CD1c-positive myeloid dendritic cell (primary cell): ENCODE results near the gene BMPR1A.
"Not testable (repeated sequence)": the region's sequence is repeated elsewhere in the genome, so short reads cannot be mapped to it uniquely, and the experiment has no call there.

Experiments
- DNase-seq: peaks from one replicate; pipeline ENCODE4 v3.0.0-alpha.2; 2016; ENCODE audit errors: extremely low spot score

BMPR1A gene

DNA sequence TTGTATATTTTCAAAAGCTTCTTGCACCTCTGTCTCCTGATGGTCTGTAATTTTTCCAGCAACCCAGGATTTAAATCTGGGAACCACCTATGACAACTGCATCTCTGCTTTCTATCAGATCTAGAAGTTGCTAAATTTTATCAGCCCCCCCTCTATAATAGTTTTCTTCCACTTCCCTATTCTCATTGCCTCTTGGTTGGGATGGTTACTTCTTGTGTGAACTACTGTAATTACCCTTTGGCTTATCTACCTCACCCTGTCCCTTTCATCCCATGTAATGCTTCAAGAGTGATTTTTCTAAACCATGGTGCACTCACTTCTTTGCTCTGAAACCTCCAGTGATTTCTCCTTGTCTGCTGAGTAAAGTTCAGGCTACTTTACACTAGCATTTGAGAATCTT, 92.3 kb downstream of the BMPR1A start:
- DNase-seq, result no peak

DNA sequence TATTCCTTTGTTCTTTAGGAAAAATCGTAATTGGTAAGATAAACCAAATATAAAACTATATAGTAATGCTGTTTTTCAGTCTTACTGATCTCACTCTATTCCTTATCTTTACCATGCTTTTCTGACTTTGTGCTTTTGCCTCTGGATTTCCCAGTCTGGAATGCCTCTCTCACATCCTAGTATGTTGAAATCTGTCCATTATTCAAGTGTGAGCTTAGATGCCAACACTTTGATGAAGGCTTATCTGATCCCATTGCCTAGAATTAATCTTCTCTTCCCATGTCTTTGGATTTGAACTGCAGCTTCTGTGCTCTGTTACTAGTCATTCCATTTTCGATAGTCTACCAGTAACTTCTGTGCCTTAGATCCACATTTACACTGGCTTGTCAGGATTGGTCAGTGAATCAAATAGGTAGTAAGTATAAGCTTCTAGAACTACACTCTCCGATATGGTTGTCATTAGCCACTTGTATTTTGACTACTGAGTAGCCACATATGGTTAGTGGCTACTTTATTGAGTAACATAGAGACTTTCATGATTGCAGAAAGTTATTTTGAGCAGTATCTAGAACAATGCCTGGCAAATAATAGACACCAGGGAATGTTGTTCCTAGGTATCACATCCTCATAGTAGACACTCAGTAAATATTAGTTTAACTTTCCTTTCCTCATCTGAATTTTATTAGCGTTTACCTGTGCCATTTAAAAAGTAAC, 92.9 kb downstream of the BMPR1A start:
- no peak for DNase-seq

DNA sequence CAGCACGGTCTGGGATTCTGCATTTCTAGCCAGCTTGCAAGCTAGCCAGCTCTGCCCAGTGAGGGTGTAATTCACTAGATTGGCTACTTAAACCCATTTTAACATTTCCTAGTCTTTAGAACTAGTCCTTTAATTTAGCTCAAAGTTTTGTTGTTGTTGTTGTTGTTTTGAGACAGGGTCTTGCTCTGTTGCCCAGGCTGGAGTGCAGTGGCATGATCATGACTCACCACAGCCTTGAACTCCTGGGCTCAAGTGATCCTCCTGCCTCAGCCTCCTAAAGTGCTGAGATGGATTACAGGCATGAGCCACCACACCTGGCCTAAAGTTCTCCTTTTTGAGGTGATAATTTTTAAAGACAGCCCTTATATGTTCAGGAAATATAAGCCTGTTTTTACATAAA, 94.1 kb downstream of the BMPR1A start:
- no peak for DNase-seq

DNA sequence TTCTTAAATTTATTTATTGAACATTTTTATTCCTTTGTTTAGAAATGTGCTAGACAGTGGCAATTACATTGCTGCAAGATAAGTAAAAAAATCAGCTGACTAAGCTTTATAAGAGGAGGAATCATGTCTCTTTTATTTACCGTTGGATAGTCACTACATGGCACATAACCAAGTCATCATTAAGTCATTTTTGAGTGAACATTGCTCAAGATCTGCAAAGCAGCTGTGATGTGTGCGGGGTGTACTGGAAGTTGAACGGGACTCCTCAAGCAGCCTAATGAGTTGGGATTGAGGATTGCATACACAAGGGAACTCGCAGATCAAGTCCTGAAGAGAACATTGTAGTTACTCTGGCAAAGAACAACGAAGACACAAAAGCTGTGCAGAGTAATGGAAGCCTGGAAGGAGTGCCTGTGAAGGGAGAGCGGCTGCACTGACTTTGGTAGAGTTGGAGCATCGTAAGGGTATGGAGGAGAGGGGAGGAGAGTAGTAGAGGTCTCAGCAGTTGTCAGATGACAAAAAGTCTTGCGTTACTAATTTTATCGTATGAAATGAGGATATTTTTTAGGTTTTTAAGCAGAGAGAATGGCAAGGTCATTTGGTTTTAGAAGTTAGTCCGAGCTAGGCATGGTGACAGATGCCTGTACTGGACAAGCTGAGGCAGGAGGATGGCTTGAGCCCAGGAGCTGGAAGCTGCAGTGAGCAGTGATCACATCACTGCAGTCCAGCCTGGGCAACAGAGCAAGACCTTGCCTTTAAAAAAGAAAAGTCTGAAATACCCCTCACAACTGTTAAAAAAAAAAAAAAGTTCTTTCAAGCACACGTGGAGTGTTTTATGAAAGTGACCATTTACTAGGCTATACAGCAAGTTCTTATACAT, 95.1 kb downstream of the BMPR1A start:
- no peak for DNase-seq

DNA sequence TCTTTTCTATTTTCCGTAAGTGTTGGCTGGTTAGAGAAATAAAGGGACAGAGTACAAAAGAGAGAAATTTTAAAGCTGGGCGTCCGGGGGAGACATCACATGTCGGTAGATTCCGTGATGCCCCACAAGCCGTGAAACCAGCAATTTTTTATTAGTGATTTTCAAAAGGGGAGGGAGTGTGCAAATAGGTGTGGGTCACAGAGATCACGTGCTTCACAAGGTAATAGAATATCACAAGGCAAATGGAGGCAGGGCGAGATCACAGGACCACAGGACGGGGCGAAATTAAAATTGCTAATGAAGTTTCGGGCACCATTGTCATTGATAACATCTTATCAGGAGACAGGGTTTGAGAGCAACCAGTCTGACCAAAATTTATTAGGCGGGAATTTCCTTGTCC, 97.2 kb downstream of the BMPR1A start:
- not testable (repeated sequence) for DNase-seq

DNA sequence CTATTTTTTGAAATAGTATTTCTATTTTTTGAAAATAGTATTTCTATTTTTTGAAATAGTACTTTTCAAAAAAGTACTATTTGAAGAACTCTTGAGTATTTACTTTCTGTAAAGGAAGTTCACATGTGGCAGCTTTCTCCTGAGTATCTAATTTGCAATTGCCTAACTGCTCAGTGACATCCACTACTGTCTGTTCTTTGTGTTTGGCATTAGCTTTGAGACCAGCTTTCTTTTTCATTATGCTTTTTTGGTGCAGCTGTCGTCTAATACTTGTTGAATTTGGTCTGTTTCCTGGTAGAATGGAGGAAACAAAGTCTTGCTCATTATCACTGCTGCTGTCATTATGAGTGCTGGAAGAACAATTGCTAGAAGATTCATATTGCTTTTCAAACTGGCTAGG, 99.1 kb downstream of the BMPR1A start:
- no peak for DNase-seq

DNA sequence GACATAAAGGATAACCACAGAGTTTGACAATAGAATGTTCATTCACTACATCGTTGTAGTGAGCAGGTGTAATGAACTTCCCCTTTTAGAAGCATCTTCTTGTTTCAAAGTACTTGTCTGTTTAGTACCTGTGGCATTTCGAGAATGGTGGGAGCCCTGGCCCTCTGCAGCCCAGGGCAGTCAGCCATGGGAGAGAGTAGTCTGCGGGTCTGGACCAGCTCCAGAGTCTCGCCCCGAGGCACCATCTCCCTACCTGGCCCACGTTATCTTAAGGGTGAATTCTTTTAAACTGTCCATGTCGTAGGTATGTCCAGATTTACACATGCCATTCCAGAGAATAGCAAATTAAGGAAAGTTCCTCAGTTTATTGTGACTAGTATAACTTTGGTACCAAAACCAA, 99.7 kb downstream of the BMPR1A start:
- no peak for DNase-seq

DNA sequence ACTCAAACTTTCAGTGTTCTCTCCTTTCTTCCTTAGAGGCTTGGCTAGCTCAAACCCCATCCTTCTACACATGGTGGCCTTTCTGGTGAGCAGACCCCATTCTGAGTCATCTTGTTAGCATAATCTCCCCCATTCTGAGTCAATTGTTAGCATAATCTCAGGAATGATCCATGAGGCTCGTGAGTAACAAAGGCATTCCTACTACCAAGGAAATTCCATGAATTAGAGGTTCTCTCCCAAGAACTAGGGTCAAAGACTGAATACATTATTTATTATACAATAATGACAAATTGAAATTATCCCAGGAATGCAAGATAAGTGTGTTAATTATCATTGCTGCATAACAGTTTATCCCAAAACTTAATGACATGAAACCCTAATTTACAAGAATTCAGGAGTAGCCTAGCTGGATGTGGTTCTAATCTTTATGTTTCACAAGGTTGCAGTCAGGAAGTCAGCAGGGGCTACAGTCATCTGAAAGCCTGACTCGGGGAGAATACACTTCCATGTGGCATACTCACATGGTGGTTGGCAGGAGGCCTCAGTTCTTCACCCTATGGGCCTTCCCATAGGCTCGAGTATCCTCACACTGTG, 100.8 kb downstream of the BMPR1A start:
- DNase-seq, result no peak

DNA sequence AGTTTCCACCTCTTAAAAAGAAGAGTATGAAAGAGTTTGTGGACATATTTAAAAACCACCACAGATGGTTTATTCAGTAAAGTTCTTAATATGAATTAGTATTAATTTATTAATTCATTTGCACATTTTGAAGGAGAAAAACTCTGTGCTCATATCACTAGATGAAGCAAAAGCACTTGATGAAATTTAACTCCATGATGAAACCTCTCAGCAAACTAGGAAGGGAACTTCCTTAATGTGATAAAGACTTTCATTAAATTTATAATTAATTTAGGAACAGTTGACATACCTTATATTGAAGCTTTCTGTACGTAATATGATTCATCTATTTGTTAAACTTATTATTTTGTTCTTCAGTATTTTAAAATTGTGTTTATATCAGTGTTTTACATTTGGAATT, 101.6 kb downstream of the BMPR1A start:
- DNase-seq, result no peak

DNA sequence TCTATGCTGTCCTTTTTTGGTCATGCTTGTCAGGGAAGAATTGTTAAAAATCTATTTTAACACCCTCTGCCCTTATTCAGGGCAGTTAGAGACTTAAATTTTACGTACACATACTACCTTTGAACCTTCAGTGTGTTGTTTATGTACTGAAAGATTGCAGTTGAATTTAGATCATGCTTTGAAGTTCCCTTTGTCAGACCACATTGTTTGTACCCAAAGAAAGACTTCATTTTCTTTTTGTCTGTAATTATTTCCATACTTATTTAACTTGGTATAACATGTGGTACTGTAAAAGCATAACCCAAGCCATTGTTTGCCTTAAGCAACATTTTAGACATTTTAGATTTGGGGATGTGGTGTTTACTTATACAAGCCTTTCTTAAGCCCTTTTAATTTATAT, 104.9 kb downstream of the BMPR1A start:
- no peak for DNase-seq

DNA sequence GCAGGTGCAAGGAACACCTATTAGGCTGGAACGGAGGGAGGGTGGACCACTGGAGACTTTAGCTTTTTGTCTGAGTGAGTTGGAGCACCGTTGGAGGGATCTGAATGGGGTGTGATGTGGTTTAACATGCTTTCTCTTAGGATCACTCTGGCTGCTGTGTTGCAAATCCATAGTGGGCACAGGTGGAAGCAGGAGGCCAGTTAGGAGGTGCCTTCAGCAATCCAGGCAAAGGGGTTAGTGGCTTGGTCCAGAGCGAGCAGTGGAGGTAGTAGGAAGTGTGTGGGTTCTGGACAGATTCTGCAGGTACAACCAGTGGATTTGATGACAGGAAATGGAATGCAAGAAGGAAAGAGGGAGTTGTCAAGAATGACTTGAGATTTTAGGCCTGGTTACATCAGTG, 106.0 kb downstream of the BMPR1A start:
- DNase-seq, result no peak

DNA sequence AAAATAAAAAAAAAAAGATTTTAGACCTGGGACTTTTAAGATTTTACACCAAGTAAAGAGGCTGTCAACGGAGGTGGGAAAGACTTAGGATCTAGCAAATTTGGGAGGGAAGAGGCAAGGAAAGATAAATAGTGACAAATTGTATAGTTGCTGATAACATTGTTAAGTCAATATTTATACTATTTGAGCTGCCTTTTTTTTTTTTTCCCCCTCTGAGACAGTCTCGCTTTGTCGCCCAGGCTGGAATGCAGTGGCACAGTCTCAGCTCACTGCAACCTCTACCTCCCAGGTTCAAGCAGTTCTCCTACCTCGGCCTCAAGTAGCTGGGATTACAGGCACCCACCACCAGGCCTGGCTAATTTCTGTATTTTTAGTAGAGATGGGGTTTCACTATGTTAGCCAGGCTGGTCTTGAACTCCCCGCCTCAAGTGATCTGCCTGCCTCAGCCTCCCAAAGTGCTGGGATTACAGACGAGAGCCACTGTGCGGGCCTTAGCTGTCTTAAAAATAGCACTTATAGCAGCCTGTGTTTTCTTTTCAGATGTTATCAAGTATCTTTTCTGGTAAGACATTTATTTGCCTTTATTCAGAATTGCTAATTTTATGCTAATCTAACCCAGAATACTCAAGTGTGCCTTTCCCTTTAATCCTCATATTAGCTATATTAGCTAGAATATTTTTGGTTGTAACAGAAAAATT, 106.5 kb downstream of the BMPR1A start:
- DNase-seq, result no peak

DNA sequence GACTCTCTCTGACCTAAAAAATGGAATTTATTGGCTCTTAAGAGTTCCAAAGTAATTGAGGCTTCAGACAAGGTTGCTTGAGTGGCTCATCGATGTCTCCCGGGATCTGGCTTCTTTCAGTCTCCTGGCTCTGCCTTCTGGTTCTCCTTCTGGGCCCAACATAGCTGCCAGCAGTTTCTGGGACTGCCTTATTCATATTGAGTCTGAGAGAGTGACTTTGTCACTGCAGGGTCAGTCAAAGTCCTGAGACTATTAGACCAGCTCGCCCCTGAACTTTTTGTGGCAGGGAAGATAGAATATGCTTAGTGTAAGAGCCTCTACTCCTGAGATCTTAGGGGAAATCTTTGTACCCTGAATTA, 107.0 kb downstream of the BMPR1A start:
- DNase-seq, result no peak

DNA sequence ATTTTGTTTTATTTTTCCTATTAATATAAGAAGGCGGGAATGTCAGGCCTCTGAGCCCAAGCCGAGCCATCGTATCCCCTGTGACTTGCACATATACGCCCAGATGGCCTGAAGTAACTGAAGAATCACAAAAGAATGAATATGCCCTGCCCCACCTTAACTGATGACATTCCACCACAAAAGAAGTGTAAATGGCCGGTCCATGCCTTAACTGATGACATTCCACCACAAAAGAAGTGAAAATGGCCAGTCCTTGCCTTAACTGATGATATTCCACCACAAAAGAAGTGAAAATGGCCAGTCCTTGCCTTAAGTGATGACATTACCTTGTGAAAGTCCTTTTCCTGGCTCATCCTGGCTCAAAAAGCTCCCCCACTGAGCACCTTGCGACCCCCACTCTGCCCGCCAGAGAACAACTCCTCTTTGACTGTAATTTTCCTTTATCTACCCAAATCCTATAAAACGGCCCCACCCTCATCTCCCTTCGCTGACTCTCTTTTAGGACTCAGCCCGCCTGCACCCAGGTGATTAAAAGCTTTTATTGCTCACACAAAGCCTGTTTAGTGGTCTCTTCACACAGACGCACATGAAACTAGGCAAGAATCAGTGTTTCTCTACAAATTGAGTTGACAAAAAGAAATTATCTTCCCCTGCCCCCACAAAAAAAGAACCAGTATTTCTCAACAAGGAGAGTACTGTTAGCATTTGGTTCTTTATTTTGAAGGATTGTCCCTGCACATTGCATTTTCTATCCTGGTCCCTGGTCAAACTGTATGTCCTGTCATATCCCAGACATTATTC, 108.8 kb downstream of the BMPR1A start:
- not testable (repeated sequence) for DNase-seq

DNA sequence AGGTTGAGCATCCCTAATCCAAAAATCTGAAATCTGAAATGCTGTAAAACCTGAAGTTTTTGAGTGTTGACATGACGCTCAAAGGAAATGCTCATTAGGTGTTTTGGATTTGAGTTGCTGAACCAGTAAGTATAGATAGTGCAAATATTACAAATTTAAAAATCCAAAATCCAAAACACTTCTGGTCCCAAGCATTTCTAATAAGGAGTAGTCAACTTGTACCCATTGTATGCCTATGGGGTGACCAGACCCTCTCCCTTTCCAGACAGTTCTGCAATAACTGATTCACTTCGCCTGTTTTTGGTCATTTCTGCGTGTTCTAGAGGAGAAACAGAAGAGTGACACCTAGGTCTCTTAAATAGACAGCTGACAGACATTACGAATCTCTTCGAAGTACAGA, 110.7 kb downstream of the BMPR1A start:
- DNase-seq, result no peak

DNA sequence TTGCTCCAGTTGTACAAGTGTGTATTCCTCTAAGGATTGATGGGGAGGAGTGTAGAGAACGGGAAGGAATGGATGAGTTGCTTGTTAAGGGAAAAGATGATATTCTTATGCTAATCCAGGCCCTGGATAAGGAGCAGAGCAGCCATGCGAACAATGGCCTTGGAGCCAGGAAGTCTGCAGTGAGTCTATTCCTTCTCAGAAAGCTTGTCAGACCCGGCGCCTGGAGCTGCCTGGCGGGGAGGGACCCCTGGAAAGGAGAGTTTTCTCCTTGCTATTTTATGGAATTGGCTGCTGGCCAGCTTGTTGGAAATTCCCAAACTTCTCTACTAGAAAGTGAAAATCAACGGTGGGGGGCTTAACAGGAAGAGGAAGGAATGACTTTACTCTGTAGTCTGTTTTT, 111.9 kb downstream of the BMPR1A start:
- DNase-seq, result no peak

DNA sequence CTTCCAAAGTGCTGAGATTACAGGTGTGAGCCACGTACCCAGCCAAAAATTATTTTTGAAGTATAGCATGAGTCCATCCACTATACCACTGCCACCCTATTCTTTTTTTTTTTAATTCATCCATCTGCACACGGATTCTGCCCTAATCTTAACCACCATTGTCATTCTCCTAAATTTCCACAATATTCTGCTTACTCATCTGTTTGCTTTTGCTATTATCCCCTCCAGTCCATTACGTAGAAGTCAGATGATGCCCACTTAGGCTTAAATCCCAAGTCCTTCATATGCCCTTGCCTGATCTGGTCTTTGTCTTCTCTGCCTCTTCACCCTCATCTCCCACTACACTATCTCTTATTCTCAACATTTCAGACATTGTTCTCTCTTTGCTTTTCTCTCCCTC, 114.3 kb downstream of the BMPR1A start:
- no peak for DNase-seq

DNA sequence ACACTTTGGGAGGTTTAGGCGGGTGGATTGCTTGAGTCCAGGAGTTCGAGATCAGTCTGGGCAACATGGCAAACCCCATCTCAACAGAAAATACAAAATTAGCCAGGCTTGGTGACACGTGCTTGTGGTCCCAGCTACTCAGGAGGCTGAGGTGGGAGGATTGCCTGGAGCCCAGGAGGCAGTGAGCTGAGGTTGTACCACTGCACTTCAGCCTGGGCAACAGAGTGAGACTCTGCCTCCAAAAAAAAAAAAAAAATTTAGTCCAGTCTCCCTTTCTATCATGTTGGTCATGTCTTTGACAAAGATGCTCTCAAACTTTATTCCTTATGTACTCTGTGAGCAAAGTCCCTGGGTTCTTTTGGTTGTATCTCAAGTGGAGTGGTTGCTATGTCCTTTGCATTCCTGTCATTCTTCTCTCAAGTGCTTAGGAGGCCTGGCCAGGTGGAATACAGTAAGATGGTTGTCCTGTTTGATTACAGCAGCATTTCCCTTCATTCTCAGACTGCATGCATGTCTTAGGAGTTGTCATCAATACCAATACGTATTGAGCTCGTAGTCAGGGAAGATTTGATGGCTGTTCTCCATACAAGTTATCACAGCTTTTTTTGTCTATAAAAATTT, 115.3 kb downstream of the BMPR1A start:
- DNase-seq, result no peak

DNA sequence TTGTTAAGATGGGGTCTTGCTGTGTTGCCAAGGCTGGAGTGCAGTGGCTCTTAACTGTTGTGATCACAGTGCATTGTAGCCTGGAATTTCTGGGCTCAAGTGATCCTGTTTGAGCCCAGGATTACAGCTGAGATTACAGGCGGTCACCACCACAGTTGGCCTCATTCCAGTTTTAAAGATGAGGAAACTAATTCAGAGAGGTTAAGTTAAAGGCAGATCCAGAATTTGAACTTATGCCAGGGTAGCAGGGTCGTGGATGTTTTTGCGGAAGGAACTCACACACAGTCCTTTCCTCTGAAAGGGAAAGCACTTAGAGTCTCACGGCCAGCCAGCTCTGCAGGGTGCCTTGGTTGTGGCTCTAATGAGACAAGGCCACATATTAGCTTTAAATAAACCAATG, 116.3 kb downstream of the BMPR1A start:
- peak; percentile 47 for DNase-seq

DNA sequence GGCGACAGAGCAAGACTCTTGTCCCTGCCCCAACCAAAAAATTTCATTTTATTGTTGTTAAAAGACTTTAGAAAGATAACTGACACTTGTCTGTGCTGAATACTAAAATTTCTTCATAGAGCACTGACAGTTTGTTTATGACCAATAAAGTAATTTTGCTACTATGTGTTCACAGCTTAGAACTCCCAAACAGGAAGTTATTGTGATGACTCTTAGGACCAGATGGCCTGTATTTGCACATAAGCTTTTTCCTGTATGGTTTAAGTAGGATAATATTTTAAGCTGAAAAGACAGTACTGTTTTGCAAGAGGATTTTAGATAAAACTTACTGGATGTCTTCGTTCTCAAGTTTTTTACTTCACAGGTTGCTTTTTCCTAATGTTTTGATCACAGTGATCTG, 120.3 kb downstream of the BMPR1A start:
- peak; percentile 30 for DNase-seq
